HepG2 (cell line): ENCODE measurements around the gene KIR3DL2. TPM values are rescaled to one million over a fixed set of nuclear protein-coding genes. Genes with fewer than 3 reads are reported as not detected.

ENCODE experiments used
- ATAC-seq: fragments of 200-7000 bp; cut with Tn5 transposase; 3 replicates; pipeline ENCODE4 v1.9.1; 2020; ENCODE audit warnings: mild to moderate bottlenecking, moderate library complexity
- BruUV-seq: library from RNA; stranded (reverse); fragments of 400-500 nt; replicated peaks from 2 replicates; lab custom pipeline; 2021; lab: Mats Ljungman, UMichigan
- CTCF ChIA-PET: fragments of 300-600 bp; formaldehyde crosslinking; extraction: SDS; loops from one replicate; lab custom pipeline; 2021; ENCODE audit warnings: low total read pairs, inconsistent platforms, low intra/inter-chr PET ratio; lab: Yijun Ruan, JAX
- POLR2A ChIA-PET: fragments of 350-600 bp; sonication (Branson Sonifier 250); formaldehyde crosslinking; loops from one replicate; lab custom pipeline; 2020; ENCODE audit warnings: antibody characterized with exemption, inconsistent platforms; lab: Yijun Ruan, JAX
- DNase-seq: peaks from one replicate; pipeline ENCODE4 v3.0.0-alpha.2; 2015; ENCODE audit warnings: low spot score
- FAIRE-seq: peaks from 3 replicates; lab custom pipeline; 2011; peaks lifted over from hg19 to GRCh38; lab: Jason Lieb, UNC
- H2AFZ ChIP-seq: one replicate; pipeline ENCODE4 v1.6.1; 2011; ENCODE audit warnings: low read length, inconsistent platforms
- H3K27ac ChIP-seq: fragments of 300-600 bp; 3 replicates; pipeline ENCODE4 v1.8.0; 2011; ENCODE audit warnings: mixed run types, mild to moderate bottlenecking, mixed read lengths, low read length, inconsistent platforms; ENCODE audit not compliant: insufficient read depth; ENCODE audit errors: extremely low read length
- H3K27me3 ChIP-seq, 2 experiments: fragments of 200-600 bp in 1 of 2; 2 replicates in 1 of 2; 3 replicates in 1 of 2; pipeline versions ENCODE4 v1.6.0 to v1.8.0; 2011; ENCODE audit warnings: low read length in 2 of 2, mild to moderate bottlenecking in 2 of 2, moderate library complexity in 2 of 2, inconsistent platforms in 1 of 2; ENCODE audit not compliant: insufficient read depth in 2 of 2, control insufficient read depth in 1 of 2
- H3K36me3 ChIP-seq, 2 experiments: fragments of 200-600 bp in 1 of 2; replicated peaks in 1 of 2; 2 replicates in 1 of 2; 3 replicates in 1 of 2; pipeline versions ENCODE4 v1.5.1 to v1.8.0; 2011; ENCODE audit warnings: low read length in 2 of 2, inconsistent platforms in 1 of 2; ENCODE audit not compliant: insufficient read depth in 2 of 2, control insufficient read depth in 1 of 2
- H3K4me1 ChIP-seq: 2 replicates; pipeline ENCODE4 v1.5.1; 2012; ENCODE audit warnings: low read length, inconsistent platforms; ENCODE audit not compliant: insufficient read depth
- H3K4me2 ChIP-seq: 2 replicates; pipeline ENCODE4 v1.6.0; 2011; ENCODE audit warnings: low read depth, low read length, inconsistent platforms
- H3K4me3 ChIP-seq, 3 experiments: fragments of 200-600 bp in 1 of 3; sonication (generic), shearing (Covaris generic) in 1 of 3; replicated peaks in 1 of 3; 2 replicates each; pipeline ENCODE4 v1.5.1; 2011 to 2016; ENCODE audit warnings: low read length in 3 of 3, inconsistent platforms in 2 of 3, low read depth in 2 of 3, mild to moderate bottlenecking in 2 of 3, control low read depth in 1 of 3, mixed read lengths in 1 of 3; ENCODE audit not compliant: insufficient read depth in 1 of 3
- H3K79me2 ChIP-seq: one replicate; pipeline ENCODE4 v1.6.1; 2011; ENCODE audit warnings: low read length, inconsistent platforms; ENCODE audit not compliant: insufficient read depth
- H3K9ac ChIP-seq: 2 replicates; pipeline ENCODE4 v1.6.0; 2011; ENCODE audit warnings: mild to moderate bottlenecking, low read depth, low read length, inconsistent platforms; ENCODE audit not compliant: insufficient read depth
- H3K9me3 ChIP-seq: 2 replicates; pipeline ENCODE4 v1.5.1; 2012; ENCODE audit warnings: mild to moderate bottlenecking, low read length
- H4K20me1 ChIP-seq: 2 replicates; pipeline ENCODE4 v1.6.0; 2011; ENCODE audit warnings: inconsistent platforms, mild to moderate bottlenecking, low read length, moderate library complexity; ENCODE audit not compliant: insufficient read depth
- AGO2 ChIP-seq: fragments of 200-400 bp; formaldehyde crosslinking; optimal IDR thresholded peaks from 2 replicates; pipeline ENCODE3; 2017; ENCODE audit warnings: mild to moderate bottlenecking, low read depth, low read length, moderate library complexity
- EED ChIP-seq: sonication (generic); formaldehyde crosslinking; IDR thresholded peaks from 2 replicates; pipeline ENCODE4 v1.5.0; 2020; ENCODE audit warnings: mild to moderate bottlenecking, missing genetic modification reagents
- EHMT2 ChIP-seq: fragments of 200-600 bp; sonication (generic); IDR thresholded peaks from 2 replicates; pipeline ENCODE4 v1.7.0; 2017; ENCODE audit warnings: antibody characterized with exemption, low read depth, low read length, borderline replicate concordance
- EZH2 ChIP-seq: conservative IDR thresholded peaks from 2 replicates; pipeline ENCODE4 v1.6.1; 2012; ENCODE audit warnings: mild to moderate bottlenecking, low read depth, low read length, moderate library complexity
- FOSL1 ChIP-seq: sonication (generic); formaldehyde crosslinking; IDR thresholded peaks from 2 replicates; pipeline ENCODE4 v1.9.0; 2021; ENCODE audit warnings: missing genetic modification reagents, borderline replicate concordance
- HOXA7 ChIP-seq: sonication (generic); formaldehyde crosslinking; IDR thresholded peaks from 2 replicates; pipeline ENCODE4 v1.8.1; 2022; ENCODE audit warnings: mild to moderate bottlenecking, missing genetic modification reagents, moderate library complexity
- MAFG ChIP-seq: sonication (generic); formaldehyde crosslinking; IDR thresholded peaks from 2 replicates; pipeline ENCODE4 v1.5.1; 2020; ENCODE audit warnings: mild to moderate bottlenecking, missing genetic modification reagents
- NR2F1 ChIP-seq, 2 experiments: fragments of 450-650 bp in 1 of 2; formaldehyde crosslinking in 1 of 2; IDR thresholded peaks; 2 replicates each; pipeline versions ENCODE4 v1.5.0 to v1.6.1; 2016 to 2020; ENCODE audit warnings: mild to moderate bottlenecking in 1 of 2, missing compliant biosample characterization in 1 of 2, missing genetic modification reagents in 1 of 2, moderate library complexity in 1 of 2
- PAX8 ChIP-seq: sonication (generic); formaldehyde crosslinking; IDR thresholded peaks from 2 replicates; pipeline ENCODE4 v1.8.0; 2022; ENCODE audit warnings: mild to moderate bottlenecking, missing genetic modification reagents, borderline replicate concordance
- PLRG1 ChIP-seq: fragments of 450-650 bp; conservative IDR thresholded peaks from 2 replicates; pipeline ENCODE4 v1.6.1; 2016
- STAT5B ChIP-seq: sonication (generic); formaldehyde crosslinking; IDR thresholded peaks from 2 replicates; pipeline ENCODE4 v1.4.0; 2020; ENCODE audit warnings: missing genetic modification reagents
- THAP11 ChIP-seq: IDR thresholded peaks from 2 replicates; pipeline ENCODE4 v1.6.1; 2016; ENCODE audit warnings: missing biosample characterization, missing genetic modification reagents
- YEATS4 ChIP-seq: sonication (generic); formaldehyde crosslinking; IDR thresholded peaks from 2 replicates; pipeline ENCODE4 v1.4.0; 2020; ENCODE audit warnings: missing genetic modification reagents, borderline replicate concordance
- ZNF230 ChIP-seq: sonication (generic); formaldehyde crosslinking; IDR thresholded peaks from 2 replicates; pipeline ENCODE4 v1.4.0; 2020; ENCODE audit warnings: mild to moderate bottlenecking, missing genetic modification reagents
- ZNF264 ChIP-seq: sonication (generic); formaldehyde crosslinking; IDR thresholded peaks from 2 replicates; pipeline ENCODE4 v1.4.0; 2020; ENCODE audit warnings: missing genetic modification reagents
- ZNF33B ChIP-seq: sonication (generic); formaldehyde crosslinking; IDR thresholded peaks from 2 replicates; pipeline ENCODE4 v1.5.1; 2020; ENCODE audit warnings: mild to moderate bottlenecking, missing genetic modification reagents
- ZNF572 ChIP-seq: sonication (generic); formaldehyde crosslinking; IDR thresholded peaks from 2 replicates; pipeline ENCODE4 v1.5.1; 2020; ENCODE audit warnings: mild to moderate bottlenecking, missing genetic modification reagents
- WGBS: methylation state at CpG from one replicate; pipeline ENCODE4 v1.1.6; 2017; ENCODE audit warnings: low lambda C conversion rate; 5-methylcytosine and 5-hydroxymethylcytosine counted together
- in situ Hi-C: cut with HindIII; loops from 2 replicates; pipeline ENCODE4 v1.10.0; 2017; ENCODE audit warnings: low pct_unique_long_range_greater_than_20kb; ENCODE audit not compliant: extremely low pct_ligation_motif_present
- intact Hi-C: fragments of 100-400 bp; cut with micrococcal nuclease; formaldehyde crosslinking; loops from one replicate; pipeline ENCODE4 v1.10.0; 2022; ENCODE audit not compliant: unreplicated experiment
- polyA plus RNA-seq, 8 experiments: library from polyadenylated mRNA; depleted of rRNA in 3 of 8; stranded (reverse) in 7 of 8; unstranded in 1 of 8; fragments of >200 nt; fragmentation: Illumina TruSeq in 4 of 8; extraction: Trizol in 4 of 8; gene quantifications; 2 replicates each; pipeline versions ENCODE4 v1.2.1 to v1.2.3, GENCODE V29; 2011 to 2016; ENCODE audit warnings: low read depth in 4 of 8, missing spikeins in 1 of 8, mixed read lengths in 1 of 8; ENCODE audit not compliant: insufficient read depth in 1 of 8
- total RNA-seq, 5 experiments: library from RNA; depleted of rRNA; stranded (reverse); fragments of >200 nt; fragmentation: Illumina TruSeq; extraction: Trizol; gene quantifications; 2 replicates each; pipeline ENCODE4 v1.2.3, GENCODE V29; 2016; ENCODE audit warnings: low read depth in 1 of 5
- TF ChIP-seq, protein P1 (sequence below): sonication (generic); formaldehyde crosslinking; IDR thresholded peaks from 2 replicates; pipeline ENCODE4 v1.5.0; 2020; ENCODE audit warnings: missing genetic modification reagents
- TF ChIP-seq, protein P2 (sequence below): sonication (generic); formaldehyde crosslinking; IDR thresholded peaks from 2 replicates; pipeline ENCODE4 v1.5.0; 2020; ENCODE audit warnings: missing genetic modification reagents

The KIR3DL2 gene
- total and polyA plus RNA-seq, 2 of the 13 experiments (the other 11 are each of a cell fraction or from before 2014, with no cell fraction given) = not detected

DNA sequence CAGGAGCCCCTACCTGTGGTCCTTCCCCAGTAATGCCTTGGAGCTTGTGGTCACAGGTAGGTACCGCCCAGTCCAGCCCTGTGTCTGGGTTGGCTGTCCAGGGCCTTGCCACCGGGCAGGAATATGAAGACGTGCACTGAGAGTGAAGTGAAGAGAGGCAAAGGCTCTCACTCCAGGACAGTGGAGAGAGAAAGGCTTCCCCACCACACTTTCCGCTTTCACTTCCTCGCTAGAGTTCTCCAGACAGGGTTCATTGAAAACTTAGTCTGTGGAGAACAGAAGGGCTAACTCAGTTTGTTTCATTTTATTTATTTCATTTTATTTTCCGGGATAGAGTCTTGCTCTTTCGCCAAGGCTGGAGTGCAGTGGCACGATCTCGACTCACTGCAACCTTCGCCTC lies 38.0 kb downstream of the KIR3DL2 start:
- POLR2A ChIA-PET = no interaction called here
- FAIRE-seq = no peak
- 29% methylated on average over 9 of the region's 10 CpGs for WGBS

More for the DNA sequence above, 38.0 kb downstream of the KIR3DL2 start:
- no peaks in the 10 kb centered on the region; a peak in 1 of 5 replicates for H3K27me3 ChIP-seq
- no peak overlapping the region for H3K4me3 ChIP-seq
- no peaks in the 10 kb centered on the region for H4K20me1 ChIP-seq
- no peaks in the 10 kb centered on the region for H3K9me3 ChIP-seq
- ATAC-seq = no peak
- H3K79me2 ChIP-seq = no peaks in the 10 kb centered on the region
- no peak overlapping the region for H3K4me2 ChIP-seq
- no peak for DNase-seq
- CTCF ChIA-PET = no interaction called here
- no peak overlapping the region for H2AFZ ChIP-seq
- no peak overlapping the region for H3K27ac ChIP-seq
- in situ Hi-C loops (no loop called here), intact Hi-C loops (no loop called here)
- no peaks in the 10 kb centered on the region for H3K4me1 ChIP-seq
- no peak overlapping the region for H3K9ac ChIP-seq
- TF ChIP-seq, protein P1, sequence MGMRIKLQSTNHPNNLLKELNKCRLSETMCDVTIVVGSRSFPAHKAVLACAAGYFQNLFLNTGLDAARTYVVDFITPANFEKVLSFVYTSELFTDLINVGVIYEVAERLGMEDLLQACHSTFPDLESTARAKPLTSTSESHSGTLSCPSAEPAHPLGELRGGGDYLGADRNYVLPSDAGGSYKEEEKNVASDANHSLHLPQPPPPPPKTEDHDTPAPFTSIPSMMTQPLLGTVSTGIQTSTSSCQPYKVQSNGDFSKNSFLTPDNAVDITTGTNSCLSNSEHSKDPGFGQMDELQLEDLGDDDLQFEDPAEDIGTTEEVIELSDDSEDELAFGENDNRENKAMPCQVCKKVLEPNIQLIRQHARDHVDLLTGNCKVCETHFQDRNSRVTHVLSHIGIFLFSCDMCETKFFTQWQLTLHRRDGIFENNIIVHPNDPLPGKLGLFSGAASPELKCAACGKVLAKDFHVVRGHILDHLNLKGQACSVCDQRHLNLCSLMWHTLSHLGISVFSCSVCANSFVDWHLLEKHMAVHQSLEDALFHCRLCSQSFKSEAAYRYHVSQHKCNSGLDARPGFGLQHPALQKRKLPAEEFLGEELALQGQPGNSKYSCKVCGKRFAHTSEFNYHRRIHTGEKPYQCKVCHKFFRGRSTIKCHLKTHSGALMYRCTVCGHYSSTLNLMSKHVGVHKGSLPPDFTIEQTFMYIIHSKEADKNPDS (CRISPR knock-in tag) = no peak
- TF ChIP-seq ZNF33B (CRISPR knock-in tag) = no peak
- no peak for TF ChIP-seq FOSL1 (CRISPR knock-in tag)
- TF ChIP-seq STAT5B (CRISPR knock-in tag) = no peak
- TF ChIP-seq EHMT2 = no peak
- no peak for TF ChIP-seq PAX8
- no peak for TF ChIP-seq HOXA7
- no peak for TF ChIP-seq NR2F1 (CRISPR knock-in tag; IDR thresholded peaks at IDR 0.05)
- TF ChIP-seq, protein P2, sequence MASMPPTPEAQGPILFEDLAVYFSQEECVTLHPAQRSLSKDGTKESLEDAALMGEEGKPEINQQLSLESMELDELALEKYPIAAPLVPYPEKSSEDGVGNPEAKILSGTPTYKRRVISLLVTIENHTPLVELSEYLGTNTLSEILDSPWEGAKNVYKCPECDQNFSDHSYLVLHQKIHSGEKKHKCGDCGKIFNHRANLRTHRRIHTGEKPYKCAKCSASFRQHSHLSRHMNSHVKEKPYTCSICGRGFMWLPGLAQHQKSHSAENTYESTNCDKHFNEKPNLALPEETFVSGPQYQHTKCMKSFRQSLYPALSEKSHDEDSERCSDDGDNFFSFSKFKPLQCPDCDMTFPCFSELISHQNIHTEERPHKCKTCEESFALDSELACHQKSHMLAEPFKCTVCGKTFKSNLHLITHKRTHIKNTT = no peak
- TF ChIP-seq YEATS4 (CRISPR knock-in tag) = no peak
- no peak for TF ChIP-seq MAFG (CRISPR knock-in tag)
- no peak for TF ChIP-seq ZNF572 (CRISPR knock-in tag)
- TF ChIP-seq ZNF264 = no peak
- TF ChIP-seq AGO2 = no peak
- no peak for TF ChIP-seq ZNF230 (CRISPR knock-in tag)
- TF ChIP-seq EZH2 = no peak
- TF ChIP-seq PLRG1 = no peak
- TF ChIP-seq THAP11 (CRISPR knock-in tag) = no peak
- TF ChIP-seq EED = no peak
- no TSS peak for BruUV-seq
- no peaks in the 10 kb centered on the region for H3K36me3 ChIP-seq
